GM12865 (cell line): ENCODE measurements around the gene SCP2D1.
"Not testable (repeated sequence)": the region's sequence is repeated elsewhere in the genome, so short reads cannot be mapped to it uniquely, and the experiment has no call there.

ENCODE experiments used
- DNase-seq: peaks from one replicate; pipeline ENCODE4 v3.0.0; 2010; ENCODE audit warnings: low read depth
- H3K4me3 ChIP-seq: 2 replicates; pipeline ENCODE4 v1.5.1; 2011; ENCODE audit warnings: mild to moderate bottlenecking, low read depth, low read length, control low read depth
- CTCF ChIP-seq: IDR thresholded peaks from 2 replicates; pipeline ENCODE4 v1.5.1; 2011; ENCODE audit warnings: low read length, control low read depth, low read depth, inconsistent platforms; ENCODE audit not compliant: insufficient read depth; ENCODE audit errors: missing control alignments

Gene SCP2D1

GRCh38 chr20:18780385-18781130, 33.0 kb upstream of the SCP2D1 start:
- no peak for DNase-seq
- TF ChIP-seq CTCF, result no peak
- H3K4me3 ChIP-seq, result no peak overlapping the region

DNA sequence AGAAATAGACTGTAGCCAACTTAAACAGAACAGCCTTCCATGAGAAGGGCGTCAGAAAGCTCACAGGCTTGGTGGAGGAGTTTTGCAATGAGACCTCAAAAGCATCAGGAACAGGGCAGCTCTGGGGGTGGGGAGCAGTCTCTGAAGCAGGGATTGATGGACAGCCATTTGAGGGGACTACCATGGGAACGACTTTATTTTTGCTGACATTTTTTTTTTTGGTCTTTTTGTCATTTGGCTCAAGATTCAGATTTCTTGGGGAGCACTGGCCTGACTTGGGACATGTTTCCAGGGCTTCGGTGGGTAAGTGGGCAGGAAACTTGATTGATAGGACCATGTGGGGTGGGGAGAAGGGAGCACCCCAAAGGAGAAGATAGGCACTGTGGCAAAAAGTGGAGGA, 32.1 kb upstream of the SCP2D1 start:
- no peak overlapping the region for H3K4me3 ChIP-seq
- no peak for DNase-seq
- TF ChIP-seq CTCF, result no peak

- no peak for DNase-seq
- H3K4me3 ChIP-seq, result no peak overlapping the region
These were observed 30.1 kb upstream of the SCP2D1 start for GRCh38 chr20:18783385-18783959.

GRCh38 chr20:18787046-18787445, 26.5 kb upstream of the SCP2D1 start:
- H3K4me3 ChIP-seq, DNase-seq: not testable (repeated sequence)

More at GRCh38 chr20:18783385-18783959, 30.1 kb upstream of the SCP2D1 start:
- no peak for TF ChIP-seq CTCF

GRCh38 chr20:18788021-18788420, 25.6 kb upstream of the SCP2D1 start:
- TF ChIP-seq CTCF, result no peak
- no peak overlapping the region for H3K4me3 ChIP-seq
- no peak for DNase-seq

DNA sequence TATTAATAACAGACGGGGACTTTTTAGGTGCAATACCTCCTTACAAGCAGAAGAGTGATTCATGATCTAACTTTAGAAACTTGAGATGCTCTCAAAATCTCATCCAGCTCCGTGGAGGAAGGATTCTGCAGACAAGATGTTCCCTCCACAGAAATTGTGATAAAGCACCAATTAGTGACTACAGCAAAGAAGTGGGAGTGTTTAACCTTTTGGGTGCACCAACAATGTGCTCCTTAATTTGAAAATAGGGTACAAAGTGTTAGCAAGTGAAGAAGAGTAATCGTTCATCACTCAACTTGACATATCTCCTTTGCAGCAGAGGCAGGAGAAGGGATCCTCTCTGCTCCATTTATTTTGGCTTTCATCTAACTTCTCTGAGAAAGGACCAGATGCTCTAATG, 22.8 kb upstream of the SCP2D1 start:
- no peak for TF ChIP-seq CTCF
- no peak for DNase-seq
- no peak overlapping the region for H3K4me3 ChIP-seq

GRCh38 chr20:18793625-18794427, 19.8 kb upstream of the SCP2D1 start:
- DNase-seq, result peak; percentile 95
- H3K4me3 ChIP-seq, result peak overlapping the region; percentile 72
- TF ChIP-seq CTCF, result peak; percentile 11
